Neural progenitor cell (in vitro differentiated cells): Measurements from ENCODE around the gene ANKRD60. TPM values are rescaled to one million over a fixed set of nuclear protein-coding genes. Genes with fewer than 3 reads are reported as not detected.

Experiments used
- DNase-seq: peaks from one replicate; pipeline ENCODE4 v3.0.0-alpha.2; 2016; ENCODE audit warnings: low spot score
- H2AFZ ChIP-seq: fragments of 200-600 bp; sonication (generic); replicated peaks from 2 replicates; pipeline ENCODE4 v1.6.1; 2016; ENCODE audit warnings: antibody characterized with exemption
- H3F3A ChIP-seq: fragments of 200-600 bp; sonication (generic); 2 replicates; pipeline ENCODE4 v1.6.1; 2016; ENCODE audit warnings: antibody characterized with exemption, low read depth
- H3K27ac ChIP-seq: fragments of 200-600 bp; sonication (generic); 2 replicates; pipeline ENCODE4 v1.5.1; 2016; ENCODE audit warnings: mild to moderate bottlenecking
- H3K27me3 ChIP-seq: fragments of 200-600 bp; sonication (generic); 2 replicates; pipeline ENCODE4 v1.6.1; 2016; ENCODE audit warnings: mild to moderate bottlenecking, moderate library complexity
- H3K36me3 ChIP-seq: fragments of 200-600 bp; sonication (generic); 2 replicates; pipeline ENCODE4 v1.5.1; 2016
- H3K4me1 ChIP-seq: fragments of 200-600 bp; sonication (generic); 2 replicates; pipeline ENCODE4 v1.6.1; 2016; ENCODE audit warnings: mixed run types
- H3K4me2 ChIP-seq: fragments of 200-600 bp; sonication (generic); 2 replicates; pipeline ENCODE4 v1.6.1; 2016
- H3K4me3 ChIP-seq: fragments of 200-600 bp; sonication (generic); 2 replicates; pipeline ENCODE4 v1.5.1; 2016
- H3K79me2 ChIP-seq: fragments of 200-600 bp; sonication (generic); 2 replicates; pipeline ENCODE4 v1.6.1; 2016; ENCODE audit warnings: low read depth
- H3K9ac ChIP-seq: fragments of 200-600 bp; sonication (generic); 2 replicates; pipeline ENCODE4 v1.6.1; 2016
- H3K9me3 ChIP-seq: fragments of 200-600 bp; sonication (generic); 2 replicates; pipeline ENCODE4 v1.5.1; 2016; ENCODE audit warnings: low read depth
- H4K20me1 ChIP-seq: fragments of 200-600 bp; sonication (generic); 2 replicates; pipeline ENCODE4 v1.6.1; 2016; ENCODE audit warnings: low read depth
- H3K27ac Mint-ChIP-seq: 3 replicates; pipeline ENCODE4 v1.8.0; 2021; ENCODE audit warnings: mixed read lengths
- H3K27me3 Mint-ChIP-seq: 2 replicates; pipeline ENCODE4 v1.8.0; 2022; ENCODE audit warnings: low read depth, mild to moderate bottlenecking, inconsistent platforms, moderate library complexity, mixed read lengths; ENCODE audit not compliant: insufficient read depth
- H3K36me3 Mint-ChIP-seq: 3 replicates; pipeline ENCODE4 v1.8.0; 2021; ENCODE audit warnings: mixed read lengths
- H3K4me1 Mint-ChIP-seq: 3 replicates; pipeline ENCODE4 v1.8.0; 2021; ENCODE audit warnings: mixed read lengths
- H3K4me3 Mint-ChIP-seq: 3 replicates; pipeline ENCODE4 v1.8.0; 2021; ENCODE audit warnings: mild to moderate bottlenecking, moderate library complexity, mixed read lengths
- H3K9me3 Mint-ChIP-seq: 3 replicates; pipeline ENCODE4 v1.8.0; 2020; ENCODE audit warnings: mixed read lengths
- EZH2 ChIP-seq: fragments of 200-600 bp; sonication (generic); IDR thresholded peaks from 2 replicates; pipeline ENCODE4 v1.6.1; 2017; ENCODE audit warnings: antibody characterized with exemption, mild to moderate bottlenecking, moderate library complexity
- EZH2phosphoT487 ChIP-seq: fragments of 200-600 bp; sonication (generic); IDR thresholded peaks from 2 replicates; pipeline ENCODE4 v1.6.1; 2017; ENCODE audit warnings: antibody characterized with exemption
- total RNA-seq: library from RNA; depleted of rRNA; stranded (reverse); fragments of >200 nt; gene quantifications from 2 replicates; pipeline ENCODE4 v1.2.3, GENCODE V29; 2015; ENCODE audit warnings: low replicate concordance
- TF ChIP-seq, protein P1 (sequence below): fragments of 200-600 bp; sonication (generic); IDR thresholded peaks from 2 replicates; pipeline ENCODE4 v1.5.1; 2017; ENCODE audit warnings: antibody characterized with exemption, mild to moderate bottlenecking

Gene ANKRD60
- total RNA-seq, 1 donor from 2014 or later: not detected

DNA sequence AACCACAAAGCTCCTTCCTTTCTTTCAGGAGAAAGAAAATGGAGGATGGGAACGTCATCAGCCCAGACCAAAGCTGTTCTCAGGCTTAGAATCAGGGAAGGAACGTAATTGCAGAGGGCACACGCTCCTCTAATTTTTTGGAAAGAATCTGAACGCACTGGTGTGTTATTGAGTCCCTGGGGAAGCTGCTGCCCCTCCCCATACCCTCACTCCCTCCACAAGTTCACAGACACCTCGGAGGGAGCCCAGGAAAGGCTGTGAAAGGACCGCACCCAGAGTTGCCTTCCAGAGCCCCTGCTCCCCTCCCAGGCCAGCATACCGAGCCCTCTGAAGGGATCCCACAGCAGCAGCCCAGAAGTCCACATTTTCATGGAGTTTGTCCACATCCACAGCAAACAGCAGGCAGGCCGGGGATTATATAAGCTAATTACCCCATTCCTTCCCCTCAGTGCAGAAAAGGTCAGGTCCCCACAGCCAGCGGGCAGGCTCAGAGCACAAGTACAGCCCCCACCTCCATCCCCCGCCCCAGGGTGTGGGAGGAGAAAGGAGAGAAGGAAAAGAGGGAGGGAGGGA is 53.7 kb downstream of the ANKRD60 start:
- Histone ChIP-seq H3K9me3 (no peaks in the 10 kb centered on the region), H3K36me3 (no peaks in the 10 kb centered on the region), H3K4me3 (no peak overlapping the region), H3K4me2 (peak overlapping the region; percentile 41), H3K79me2 (no peaks in the 10 kb centered on the region), H4K20me1 (no peaks in the 10 kb centered on the region), H3K4me1 (peaks cover 9% of the 10 kb centered on the region), H3K9ac (no peak overlapping the region), H3K27ac (no peak overlapping the region), H3K27me3 (peaks cover 21% of the 10 kb centered on the region), H3F3A (no peaks in the 10 kb centered on the region), H2AFZ (peak overlapping the region; percentile 63)
- peak; percentile 37 for DNase-seq
- peak overlapping the region; percentile 79 for H3K27ac Mint-ChIP-seq
- H3K36me3 Mint-ChIP-seq: no peaks in the 10 kb centered on the region
- TF ChIP-seq EZH2: no peak
- TF ChIP-seq EZH2phosphoT487: no peak
- TF ChIP-seq, protein P1, sequence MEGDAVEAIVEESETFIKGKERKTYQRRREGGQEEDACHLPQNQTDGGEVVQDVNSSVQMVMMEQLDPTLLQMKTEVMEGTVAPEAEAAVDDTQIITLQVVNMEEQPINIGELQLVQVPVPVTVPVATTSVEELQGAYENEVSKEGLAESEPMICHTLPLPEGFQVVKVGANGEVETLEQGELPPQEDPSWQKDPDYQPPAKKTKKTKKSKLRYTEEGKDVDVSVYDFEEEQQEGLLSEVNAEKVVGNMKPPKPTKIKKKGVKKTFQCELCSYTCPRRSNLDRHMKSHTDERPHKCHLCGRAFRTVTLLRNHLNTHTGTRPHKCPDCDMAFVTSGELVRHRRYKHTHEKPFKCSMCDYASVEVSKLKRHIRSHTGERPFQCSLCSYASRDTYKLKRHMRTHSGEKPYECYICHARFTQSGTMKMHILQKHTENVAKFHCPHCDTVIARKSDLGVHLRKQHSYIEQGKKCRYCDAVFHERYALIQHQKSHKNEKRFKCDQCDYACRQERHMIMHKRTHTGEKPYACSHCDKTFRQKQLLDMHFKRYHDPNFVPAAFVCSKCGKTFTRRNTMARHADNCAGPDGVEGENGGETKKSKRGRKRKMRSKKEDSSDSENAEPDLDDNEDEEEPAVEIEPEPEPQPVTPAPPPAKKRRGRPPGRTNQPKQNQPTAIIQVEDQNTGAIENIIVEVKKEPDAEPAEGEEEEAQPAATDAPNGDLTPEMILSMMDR: no peak
- peaks cover 14% of the 10 kb centered on the region for H3K27me3 Mint-ChIP-seq
- H3K4me1 Mint-ChIP-seq: peaks cover 49% of the 10 kb centered on the region
- no peaks in the 10 kb centered on the region for H3K9me3 Mint-ChIP-seq
- peak overlapping the region; percentile 53 for H3K4me3 Mint-ChIP-seq

GRCh38 chr20:58173930-58174707 is 54.3 kb downstream of the ANKRD60 start:
- H3K9ac ChIP-seq: no peak overlapping the region
- Mint-ChIP-seq H3K27me3 (peaks cover 16% of the 10 kb centered on the region), H3K27ac (no peak overlapping the region), H3K4me1 (peaks cover 48% of the 10 kb centered on the region), H3K4me3 (peak overlapping the region; percentile 53), H3K36me3 (no peaks in the 10 kb centered on the region), H3K9me3 (no peaks in the 10 kb centered on the region)
- peak overlapping the region; percentile 41 for H3K4me2 ChIP-seq
- H3K36me3 ChIP-seq: no peaks in the 10 kb centered on the region
- TF ChIP-seq, protein P1: no peak
- TF ChIP-seq EZH2phosphoT487 (no peak), EZH2 (no peak)
- no peak overlapping the region for H3K4me3 ChIP-seq
- H3K4me1 ChIP-seq: peaks cover 9% of the 10 kb centered on the region
- peak overlapping the region; percentile 63 for H2AFZ ChIP-seq
- H3F3A ChIP-seq: no peaks in the 10 kb centered on the region
- no peaks in the 10 kb centered on the region for H3K79me2 ChIP-seq
- H3K27me3 ChIP-seq: peaks cover 14% of the 10 kb centered on the region
- H3K27ac ChIP-seq: no peak overlapping the region
- no peaks in the 10 kb centered on the region for H4K20me1 ChIP-seq
- no peaks in the 10 kb centered on the region for H3K9me3 ChIP-seq
- no peak for DNase-seq

- H2AFZ ChIP-seq: no peak overlapping the region
- no peaks in the 10 kb centered on the region for H3F3A ChIP-seq
- H3K27ac Mint-ChIP-seq: no peak overlapping the region
- H3K79me2 ChIP-seq: no peaks in the 10 kb centered on the region
- TF ChIP-seq EZH2phosphoT487 (no peak), EZH2 (no peak)
- TF ChIP-seq, protein P1: no peak
- H3K27me3 Mint-ChIP-seq: peaks cover 11% of the 10 kb centered on the region
- DNase-seq: no peak
- no peak overlapping the region for H3K27ac ChIP-seq
- no peak overlapping the region for H3K4me3 ChIP-seq
- H3K4me3 Mint-ChIP-seq: no peak overlapping the region
- peaks cover 9% of the 10 kb centered on the region for H3K4me1 ChIP-seq
- no peaks in the 10 kb centered on the region for H4K20me1 ChIP-seq
- H3K4me1 Mint-ChIP-seq: peaks cover 43% of the 10 kb centered on the region
- no peak overlapping the region for H3K9ac ChIP-seq
- no peak overlapping the region for H3K4me2 ChIP-seq
- H3K9me3 ChIP-seq: no peaks in the 10 kb centered on the region
- peaks cover 4% of the 10 kb centered on the region for H3K27me3 ChIP-seq
- H3K36me3 Mint-ChIP-seq: no peaks in the 10 kb centered on the region
- no peaks in the 10 kb centered on the region for H3K9me3 Mint-ChIP-seq
- no peaks in the 10 kb centered on the region for H3K36me3 ChIP-seq
Measured at GRCh38 chr20:58173091-58173490, 55.4 kb downstream of the ANKRD60 start.
